GM23338 (cell line): Measurements from ENCODE around the gene TCEA2. TPM values are rescaled to one million over a fixed set of nuclear protein-coding genes. Genes with fewer than 3 reads are reported as not detected.
A peak's percentile ranks its signal among the peaks of the same experiment; 100 is the strongest.

Source experiments
- ATAC-seq: fragments of 200-7000 bp; cut with Tn5 transposase; 3 replicates; pipeline ENCODE4 v1.9.1; 2020
- DNase-seq: peaks from one replicate; pipeline ENCODE4 v3.0.0-alpha.2; 2015; ENCODE audit warnings: low spot score
- H2AFZ ChIP-seq: fragments of 200-600 bp; sonication (generic); 2 replicates; pipeline ENCODE4 v1.8.0; 2016; ENCODE audit warnings: antibody characterized with exemption, mild to moderate bottlenecking, moderate library complexity
- H3F3A ChIP-seq: fragments of 200-600 bp; sonication (generic); replicated peaks from 2 replicates; pipeline ENCODE4 v1.8.0; 2017; ENCODE audit warnings: antibody characterized with exemption, mixed run types, low read depth
- H3K27ac ChIP-seq: fragments of 200-600 bp; sonication (generic); 2 replicates; pipeline ENCODE4 v1.6.1; 2016; ENCODE audit warnings: low read depth
- H3K27me3 ChIP-seq: fragments of 200-600 bp; sonication (generic); 2 replicates; pipeline ENCODE4 v1.8.0; 2016; ENCODE audit warnings: mild to moderate bottlenecking, mixed run types, moderate library complexity; ENCODE audit not compliant: insufficient read depth
- H3K36me3 ChIP-seq: fragments of 200-600 bp; sonication (generic); 2 replicates; pipeline ENCODE4 v1.8.0; 2016; ENCODE audit warnings: mild to moderate bottlenecking; ENCODE audit not compliant: insufficient read depth
- H3K4me1 ChIP-seq: fragments of 200-600 bp; sonication (generic); 2 replicates; pipeline ENCODE4 v1.8.0; 2016; ENCODE audit warnings: mild to moderate bottlenecking, moderate library complexity; ENCODE audit not compliant: insufficient read depth
- H3K4me2 ChIP-seq: fragments of 200-600 bp; sonication (generic); 2 replicates; pipeline ENCODE4 v1.7.1; 2017; ENCODE audit warnings: mixed run types
- H3K4me3 ChIP-seq: fragments of 200-600 bp; sonication (generic); 2 replicates; pipeline ENCODE4 v1.6.1; 2016; ENCODE audit warnings: mixed run types
- H3K79me2 ChIP-seq: fragments of 200-600 bp; sonication (generic); replicated peaks from 2 replicates; pipeline ENCODE4 v1.8.0; 2017; ENCODE audit warnings: mild to moderate bottlenecking; ENCODE audit not compliant: insufficient read depth
- H3K9me2 ChIP-seq: fragments of 200-600 bp; sonication (generic); 2 replicates; pipeline ENCODE4 v1.8.0; 2017; ENCODE audit not compliant: insufficient read depth
- H4K20me1 ChIP-seq: fragments of 200-600 bp; sonication (generic); replicated peaks from 2 replicates; pipeline ENCODE4 v1.8.0; 2017; ENCODE audit warnings: mild to moderate bottlenecking; ENCODE audit not compliant: insufficient read depth
- H3K27ac Mint-ChIP-seq: 2 replicates; pipeline ENCODE4 v1.8.0; 2020; ENCODE audit warnings: inconsistent platforms, mild to moderate bottlenecking, moderate library complexity, mixed read lengths
- H3K27me3 Mint-ChIP-seq: 3 replicates; pipeline ENCODE4 v1.8.0; 2022; ENCODE audit warnings: low read depth, mild to moderate bottlenecking, moderate library complexity, mixed read lengths, inconsistent platforms; ENCODE audit not compliant: insufficient read depth, poor library complexity
- H3K36me3 Mint-ChIP-seq: 3 replicates; pipeline ENCODE4 v1.8.0; 2021; ENCODE audit warnings: low read depth, mild to moderate bottlenecking, inconsistent platforms, moderate library complexity, mixed read lengths
- H3K4me1 Mint-ChIP-seq: 3 replicates; pipeline ENCODE4 v1.8.0; 2020; ENCODE audit warnings: mild to moderate bottlenecking, inconsistent platforms, mixed read lengths
- H3K4me3 Mint-ChIP-seq: 3 replicates; pipeline ENCODE4 v1.8.0; 2021; ENCODE audit warnings: moderate library complexity, mild to moderate bottlenecking, inconsistent platforms, mixed read lengths
- H3K9me3 Mint-ChIP-seq: 3 replicates; pipeline ENCODE4 v1.8.0; 2020; ENCODE audit warnings: moderate library complexity, mild to moderate bottlenecking, inconsistent platforms, mixed read lengths
- CREB1 ChIP-seq: fragments of 250-450 bp; sonication (Bioruptor Pico); IDR thresholded peaks from 2 replicates; pipeline ENCODE4 v1.5.0; 2020; ENCODE audit warnings: low read depth, mild to moderate bottlenecking, moderate library complexity
- CTCF ChIP-seq, 2 experiments: fragments of 200-600 bp in 1 of 2; sonication (generic) in 1 of 2; conservative IDR thresholded peaks; 2 replicates each; pipeline versions ENCODE4 v1.5.1 to v1.6.1; 2016 to 2017; ENCODE audit warnings: antibody characterized with exemption in 2 of 2, low read depth in 2 of 2, mild to moderate bottlenecking in 2 of 2, moderate library complexity in 1 of 2
- ETS1 ChIP-seq: IDR thresholded peaks from 2 replicates; pipeline ENCODE4 v1.6.1; 2016; ENCODE audit warnings: antibody characterized with exemption
- EZH2 ChIP-seq: fragments of 200-600 bp; sonication (generic); IDR thresholded peaks from one replicate; pipeline ENCODE4 v1.8.0; 2017; ENCODE audit warnings: antibody characterized with exemption, mild to moderate bottlenecking, low read depth; ENCODE audit not compliant: unreplicated experiment
- EZH2phosphoT487 ChIP-seq: fragments of 200-600 bp; sonication (generic); IDR thresholded peaks from one replicate; pipeline ENCODE4 v1.8.1; 2018; ENCODE audit warnings: antibody characterized with exemption; ENCODE audit not compliant: unreplicated experiment
- NANOG ChIP-seq: IDR thresholded peaks from 2 replicates; pipeline ENCODE4 v1.6.1; 2016; ENCODE audit warnings: antibody characterized with exemption, borderline replicate concordance
- POLR2AphosphoS5 ChIP-seq: IDR thresholded peaks from 2 replicates; pipeline ENCODE4 v1.6.1; 2016; ENCODE audit warnings: antibody characterized with exemption, low read depth
- REST ChIP-seq: IDR thresholded peaks from one replicate; pipeline ENCODE4 v1.6.1; 2018; ENCODE audit warnings: antibody characterized with exemption; ENCODE audit not compliant: unreplicated experiment
- STAT1 ChIP-seq: IDR thresholded peaks from one replicate; pipeline ENCODE4 v1.6.1; 2016; ENCODE audit warnings: antibody characterized with exemption; ENCODE audit not compliant: unreplicated experiment
- polyA plus RNA-seq: library from polyadenylated mRNA; unstranded; fragments of >200 nt; fragmentation: Nextera tagmentation; extraction: Ambion mirVana; gene quantifications from 2 replicates; pipeline ENCODE4 v1.2.1, GENCODE V29; 2016
- total RNA-seq: library from RNA; depleted of rRNA; stranded (reverse); fragments of >200 nt; shearing (Covaris generic); gene quantifications from 2 replicates; pipeline ENCODE4 v1.2.3, GENCODE V29; 2014

TCEA2 gene
- total and polyA plus RNA-seq, 2 experiments from 2014 or later: 21.0 to 54.4 TPM

- Histone ChIP-seq H3K27me3 (peaks cover 17% of the 10 kb centered on the region), H2AFZ (peak overlapping the region; percentile 99), H3K4me2 (peak overlapping the region; percentile 81), H3F3A (peaks cover 7% of the 10 kb centered on the region), H3K9me2 (no peaks in the 10 kb centered on the region), H4K20me1 (no peaks in the 10 kb centered on the region), H3K79me2 (no peaks in the 10 kb centered on the region), H3K27ac (no peak overlapping the region), H3K4me1 (no peaks in the 10 kb centered on the region), H3K36me3 (no peaks in the 10 kb centered on the region), H3K4me3 (peak overlapping the region; percentile 69)
- Mint-ChIP-seq H3K36me3 (no peaks in the 10 kb centered on the region; the same call in 2 of the 3 replicates), H3K9me3 (peaks cover 5% of the 10 kb centered on the region; the same call in 2 of the 3 replicates), H3K4me3 (peak overlapping the region; percentile 71), H3K4me1 (peaks cover 11% of the 10 kb centered on the region), H3K27ac (no peak overlapping the region), H3K27me3 (peaks cover 31% of the 10 kb centered on the region)
- no peak for TF ChIP-seq CREB1 (CRISPR knock-in tag)
- no peak for TF ChIP-seq POLR2AphosphoS5
- TF ChIP-seq EZH2phosphoT487: no peak
- no peak for TF ChIP-seq STAT1
- TF ChIP-seq EZH2: no peak
- TF ChIP-seq CTCF (conservative IDR thresholded peaks at IDR 0.05; ENCODE audit: low read depth in 2 of 2): no peak
- no peak for TF ChIP-seq ETS1
- no peak for TF ChIP-seq REST
- TF ChIP-seq NANOG: no peak
- DNase-seq: peak; percentile 84
- peak; percentile 66 for ATAC-seq
These were observed 39.8 kb downstream of the TCEA2 start for GRCh38 chr20:64102647-64103354.
